GM10248 (cell line): Measurements from ENCODE around the gene SDS.

ENCODE experiments used
- CTCF ChIA-PET: fragments of 300-600 bp; sonication (Branson Sonifier 250); formaldehyde crosslinking; extraction: SDS; loops from one replicate; lab custom pipeline; 2021; ENCODE audit warnings: antibody characterized with exemption; lab: Yijun Ruan, JAX
- POLR2A ChIA-PET: fragments of 350-650 bp; sonication (Branson Sonifier 250); formaldehyde crosslinking; extraction: SDS; loops from one replicate; lab custom pipeline; 2020; ENCODE audit warnings: antibody characterized with exemption; lab: Yijun Ruan, JAX
- DNase-seq: peaks from one replicate; pipeline ENCODE4 v3.0.0; 2012; ENCODE audit errors: extremely low spot score
- CTCF ChIP-seq: IDR thresholded peaks from 2 replicates; pipeline ENCODE4 v1.5.1; 2012; ENCODE audit warnings: mild to moderate bottlenecking, low read depth; ENCODE audit errors: extremely low read depth, missing control alignments, control extremely low read depth

SDS gene

DNA sequence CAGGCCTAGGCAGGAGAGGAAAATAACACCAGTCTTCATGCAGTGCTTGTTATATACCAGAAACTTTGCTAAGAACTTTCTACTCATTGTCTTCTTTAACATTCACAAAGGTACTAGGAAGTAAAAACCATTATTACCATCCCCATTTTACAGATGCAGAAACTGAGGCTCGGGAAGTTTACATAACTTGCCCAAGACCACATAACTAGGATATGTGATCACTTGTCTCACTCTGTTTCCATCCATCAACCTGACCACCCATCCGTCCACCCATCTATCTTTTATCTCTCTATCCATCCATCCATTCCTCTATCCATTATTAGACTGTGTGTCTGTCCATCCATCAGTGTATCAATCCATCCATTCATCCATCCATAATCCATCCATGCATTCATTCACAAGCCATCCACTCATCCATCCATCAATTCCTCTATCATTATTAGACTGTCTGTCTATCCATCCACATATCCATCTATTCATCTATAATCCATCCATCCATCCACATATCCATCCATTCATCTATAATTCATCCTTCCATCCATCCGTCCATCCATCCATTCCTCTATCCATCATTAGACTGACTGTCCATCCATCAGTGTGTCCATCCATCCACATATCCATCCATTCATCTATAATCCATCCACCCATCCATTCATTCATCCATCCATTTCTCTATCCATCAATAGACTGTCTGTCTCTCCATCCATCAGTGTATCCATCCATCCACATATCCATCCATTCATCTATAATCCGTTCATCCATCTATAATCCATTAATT, 35.0 kb upstream of the SDS start:
- no peak for DNase-seq
- ChIA-PET CTCF (no interaction called here), POLR2A (no interaction called here)
- TF ChIP-seq CTCF, result no peak

- POLR2A ChIA-PET, result no interaction called here
- no peak for TF ChIP-seq CTCF
Measured at GRCh38 chr12:113437729-113438100, 34.0 kb upstream of the SDS start.

GRCh38 chr12:113436993-113437728, 33.5 kb upstream of the SDS start:
- DNase-seq, result no peak
- TF ChIP-seq CTCF, result no peak
- CTCF ChIA-PET, result interaction anchor here (1.6 kb wide), 1 partner anchor 8 kb away, joined by 6 read pairs; no protein-coding TSS in a partner anchor
- POLR2A ChIA-PET, result no interaction called here

More at GRCh38 chr12:113437729-113438100, 34.0 kb upstream of the SDS start:
- no peak for DNase-seq
- CTCF ChIA-PET, result no interaction called here

GRCh38 chr12:113436586-113436985, 32.9 kb upstream of the SDS start:
- POLR2A ChIA-PET, result no interaction called here
- CTCF ChIA-PET, result interaction anchor here (1.6 to 1.8 kb wide), 2 partner anchors 9 to 12 kb away, joined by 4 to 6 read pairs; no protein-coding TSS in a partner anchor
- no peak for TF ChIP-seq CTCF
- no peak for DNase-seq

DNA sequence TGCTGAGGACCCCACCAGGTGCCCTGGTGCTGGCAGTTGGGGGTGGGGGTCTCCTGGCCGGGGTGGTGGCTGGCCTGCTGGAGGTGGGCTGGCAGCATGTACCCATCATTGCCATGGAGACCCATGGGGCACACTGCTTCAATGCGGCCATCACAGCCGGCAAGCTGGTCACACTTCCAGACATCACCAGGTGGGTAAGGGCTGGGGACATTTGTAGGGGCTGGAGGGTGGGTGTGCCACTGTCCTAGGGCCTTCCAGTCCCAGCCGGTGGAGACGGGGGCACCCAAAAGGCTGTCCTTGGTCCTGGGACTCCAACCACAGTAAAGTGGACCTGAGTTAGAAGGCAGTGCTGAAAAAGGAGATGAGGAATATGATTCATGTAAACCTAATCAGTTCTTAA, 31.7 kb upstream of the SDS start:
- ChIA-PET POLR2A (no interaction called here), CTCF (interaction anchor here (0.8 to 1.8 kb wide), 4 partner anchors 10 to 11 kb away, joined by 3 to 6 read pairs (median 5); no protein-coding TSS in a partner anchor)
- DNase-seq, result no peak
- TF ChIP-seq CTCF, result no peak

GRCh38 chr12:113432986-113433385, 29.3 kb upstream of the SDS start:
- ChIA-PET CTCF (no interaction called here), POLR2A (no interaction called here)
- no peak for TF ChIP-seq CTCF
- DNase-seq, result no peak
